ENCODE data around the gene CENPM.

CENPM gene

GRCh38 chr22:41931701-41932269, 15.2 kb downstream of the CENPM start:
- no peak for DNase-seq (ENCODE audit: low spot score)

GRCh38 chr22:41929418-41929810, 17.5 kb downstream of the CENPM start:
- DNase-seq (ENCODE audit: low spot score), result no peak

- no peak for DNase-seq (ENCODE audit: low spot score)
These were observed 18.1 kb downstream of the CENPM start for GRCh38 chr22:41928593-41929417.

GRCh38 chr22:41927813-41928212, 19.1 kb downstream of the CENPM start:
- no peak for DNase-seq (ENCODE audit: low spot score)

GRCh38 chr22:41925783-41926460, 21.0 kb downstream of the CENPM start:
- peak; percentile 79 for DNase-seq (ENCODE audit: low spot score)

- DNase-seq (ENCODE audit: low spot score), result no peak
These were observed 23.2 kb downstream of the CENPM start for GRCh38 chr22:41923595-41924276.

- DNase-seq (ENCODE audit: low spot score), result no peak
These were observed 23.9 kb downstream of the CENPM start for GRCh38 chr22:41922940-41923594.

- no peak for DNase-seq (ENCODE audit: low spot score)
These were observed 24.6 kb downstream of the CENPM start for GRCh38 chr22:41922328-41922727.

GRCh38 chr22:41920271-41920976, 26.5 kb downstream of the CENPM start:
- no peak for DNase-seq (ENCODE audit: low spot score)

- DNase-seq (ENCODE audit: low spot score), result peak; percentile 80
These were observed 27.4 kb downstream of the CENPM start for GRCh38 chr22:41919357-41920224.

- peak; percentile 67 for DNase-seq (ENCODE audit: low spot score)
These were observed 28.8 kb downstream of the CENPM start for GRCh38 chr22:41917903-41918791.

- no peak for DNase-seq (ENCODE audit: low spot score)
These were observed 29.5 kb downstream of the CENPM start for GRCh38 chr22:41917375-41917902.

- DNase-seq (ENCODE audit: low spot score), result no peak
These were observed 30.1 kb downstream of the CENPM start for GRCh38 chr22:41916745-41917358.

GRCh38 chr22:41915786-41916493, 31.0 kb downstream of the CENPM start:
- DNase-seq (ENCODE audit: low spot score), result no peak

GRCh38 chr22:41915035-41915785, 31.7 kb downstream of the CENPM start, which contains the start of gene SHISA8:
Gene SHISA8, minus strand, starts transcription at chr22:41915074. Its CDS starts 407 bp downstream, at chr22:41914667.
- DNase-seq (ENCODE audit: low spot score), result peak; percentile 64

GRCh38 chr22:41914611-41915034, 32.3 kb downstream of the CENPM start:
- no peak for DNase-seq (ENCODE audit: low spot score)

All from AG08396 (cell line).